Lung (tissue), 12 donors: ENCODE measurements around the gene TBC1D22B. TPM values are rescaled to one million over a fixed set of nuclear protein-coding genes. Genes with fewer than 3 reads are reported as not detected.

Source experiments
- ATAC-seq: fragments of 200-7000 bp; cut with Tn5 transposase; one replicate; pipeline ENCODE4 v1.9.1; 2020; ENCODE audit warnings: moderate number of reproducible peaks; ENCODE audit not compliant: insufficient read depth, low FRiP score
- DNase-seq, 3 donors: peaks; one replicate each; pipeline ENCODE4 v3.0.0-alpha.2; 2013 to 2017
- H3K27ac ChIP-seq, 2 donors: one replicate each; pipeline ENCODE4 v1.5.1; 2013; ENCODE audit warnings: mild to moderate bottlenecking in 2 of 2, moderate library complexity in 2 of 2, control low read depth in 1 of 2, inconsistent platforms in 1 of 2, low read depth in 1 of 2, low read length in 1 of 2
- H3K27me3 ChIP-seq, 3 donors: one replicate each; pipeline ENCODE4 v1.5.1; 2013; ENCODE audit warnings: low read length in 2 of 3; ENCODE audit not compliant: control insufficient read depth in 3 of 3, insufficient read depth in 3 of 3
- H3K36me3 ChIP-seq, 4 donors: one replicate each; pipeline ENCODE4 v1.5.1; 2013; ENCODE audit warnings: low read length in 4 of 4, mild to moderate bottlenecking in 1 of 4, moderate library complexity in 1 of 4; ENCODE audit not compliant: control insufficient read depth in 4 of 4, insufficient read depth in 4 of 4
- H3K4me1 ChIP-seq, 5 donors: one replicate each; pipeline ENCODE4 v1.5.1; 2013; ENCODE audit warnings: low read length in 5 of 5, mild to moderate bottlenecking in 2 of 5, moderate library complexity in 1 of 5; ENCODE audit not compliant: control insufficient read depth in 5 of 5, insufficient read depth in 5 of 5
- H3K4me3 ChIP-seq: one replicate; pipeline ENCODE4 v1.5.1; 2013; ENCODE audit warnings: mild to moderate bottlenecking, control low read depth, moderate library complexity
- H3K9ac ChIP-seq, 2 donors: one replicate each; pipeline ENCODE4 v1.5.1; 2013; ENCODE audit warnings: low read length in 2 of 2, control low read depth in 1 of 2; ENCODE audit not compliant: insufficient read depth in 1 of 2
- H3K9me3 ChIP-seq, 4 donors: one replicate each; pipeline ENCODE4 v1.5.1; 2013; ENCODE audit warnings: low read length in 3 of 4, mild to moderate bottlenecking in 1 of 4, moderate library complexity in 1 of 4; ENCODE audit not compliant: control insufficient read depth in 4 of 4, insufficient read depth in 3 of 4
- WGBS, 2 donors: extraction: QIAGEN DNeasy Blood & Tissue Kit; methylation state at CpG; one replicate each; pipeline ENCODE4 v1.1.7; 2013; 5-methylcytosine and 5-hydroxymethylcytosine counted together
- polyA plus RNA-seq, 2 donors: library from polyadenylated mRNA; stranded (reverse); fragments of 200-250 nt; gene quantifications; one replicate each; pipeline ENCODE4 v1.2.1, GENCODE V29; 2013
- total RNA-seq, 2 donors: library from RNA; depleted of rRNA in 1 of 2; stranded (reverse); fragments of >200 nt in 1 of 2; gene quantifications; one replicate each; pipeline ENCODE4 v1.2.1, GENCODE V29; 2014 to 2021
- TF ChIP-seq, protein P1 (sequence below): IDR thresholded peaks from 2 replicates; pipeline ENCODE4 v1.5.1; 2012; ENCODE audit warnings: mild to moderate bottlenecking; ENCODE audit errors: control extremely low read depth, extremely low read depth
- donor health status: control.
- donor health status: control.
- donor health status: Bipolar disorder and iron deficiency.
- donor health status: healthy.
- donor health status: DM: yes; HTN: yes; CAD: no.

TBC1D22B gene
- total and polyA plus RNA-seq, 4 donors: 6.8 to 9.7 (median 8.8) TPM

DNA sequence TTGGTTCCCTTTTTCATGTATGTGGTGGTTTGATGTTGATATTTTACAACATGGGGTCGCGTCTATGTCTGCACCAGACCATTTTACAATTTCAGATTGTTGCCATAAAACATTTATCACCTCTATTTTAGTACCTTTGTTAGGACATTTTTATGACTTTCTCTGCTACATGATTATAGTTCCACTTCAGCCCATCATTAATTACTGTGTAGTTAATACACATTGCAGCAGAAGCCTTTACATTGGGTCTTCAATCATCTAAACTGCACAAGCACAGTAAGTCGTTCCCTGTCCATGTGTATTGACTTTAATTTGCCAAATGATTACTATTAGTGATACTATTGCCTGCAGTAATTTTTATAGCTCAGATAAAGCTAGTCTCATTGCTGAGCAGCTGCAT lies 16.1 kb downstream of the TBC1D22B start:
- Histone ChIP-seq H3K9me3 (no peaks in the 10 kb centered on the region), H3K9ac (no peak overlapping the region), H3K36me3 (peaks cover 0 to 13% (median 4%) of the 10 kb centered on the region in 4 donors), H3K4me3 (no peak overlapping the region), H3K4me1 (peaks cover 0 to 4% (median 0%) of the 10 kb centered on the region in 5 donors), H3K27me3 (no peaks in the 10 kb centered on the region), H3K27ac (no peak overlapping the region)
- ATAC-seq: no peak
- WGBS, 2 donors: 54 to 60% methylated on average over 3 of the region's 3 CpGs
- no peak for DNase-seq
- TF ChIP-seq, protein P1, sequence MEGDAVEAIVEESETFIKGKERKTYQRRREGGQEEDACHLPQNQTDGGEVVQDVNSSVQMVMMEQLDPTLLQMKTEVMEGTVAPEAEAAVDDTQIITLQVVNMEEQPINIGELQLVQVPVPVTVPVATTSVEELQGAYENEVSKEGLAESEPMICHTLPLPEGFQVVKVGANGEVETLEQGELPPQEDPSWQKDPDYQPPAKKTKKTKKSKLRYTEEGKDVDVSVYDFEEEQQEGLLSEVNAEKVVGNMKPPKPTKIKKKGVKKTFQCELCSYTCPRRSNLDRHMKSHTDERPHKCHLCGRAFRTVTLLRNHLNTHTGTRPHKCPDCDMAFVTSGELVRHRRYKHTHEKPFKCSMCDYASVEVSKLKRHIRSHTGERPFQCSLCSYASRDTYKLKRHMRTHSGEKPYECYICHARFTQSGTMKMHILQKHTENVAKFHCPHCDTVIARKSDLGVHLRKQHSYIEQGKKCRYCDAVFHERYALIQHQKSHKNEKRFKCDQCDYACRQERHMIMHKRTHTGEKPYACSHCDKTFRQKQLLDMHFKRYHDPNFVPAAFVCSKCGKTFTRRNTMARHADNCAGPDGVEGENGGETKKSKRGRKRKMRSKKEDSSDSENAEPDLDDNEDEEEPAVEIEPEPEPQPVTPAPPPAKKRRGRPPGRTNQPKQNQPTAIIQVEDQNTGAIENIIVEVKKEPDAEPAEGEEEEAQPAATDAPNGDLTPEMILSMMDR: no peak

DNA sequence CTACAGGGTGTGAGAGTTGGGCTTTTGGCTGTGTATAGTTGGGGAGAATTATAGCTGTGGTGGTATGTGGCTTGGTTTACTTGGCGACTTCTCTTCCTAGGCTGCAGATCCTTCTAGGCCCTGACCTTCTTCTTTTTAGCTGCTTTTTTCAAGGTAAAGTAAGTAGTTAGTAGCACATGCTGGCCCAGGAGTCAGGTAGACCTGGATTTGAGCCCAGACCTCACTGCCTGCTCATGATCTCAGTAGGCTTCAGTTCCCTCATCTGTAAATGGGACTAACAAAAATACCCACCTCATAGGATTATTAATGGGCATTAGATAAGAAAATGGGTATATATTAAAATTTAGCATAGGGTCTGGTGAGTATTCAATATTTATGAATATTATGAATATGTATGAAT lies 17.8 kb downstream of the TBC1D22B start:
- no peak overlapping the region for H3K9ac ChIP-seq
- no peaks in the 10 kb centered on the region for H3K27me3 ChIP-seq
- peaks cover 0 to 8% (median 6%) of the 10 kb centered on the region in 4 donors for H3K36me3 ChIP-seq
- no peak for ATAC-seq
- peaks cover 0 to 10% (median 0%) of the 10 kb centered on the region in 5 donors for H3K4me1 ChIP-seq
- DNase-seq: no peak
- WGBS, 2 donors: 95 to 98% methylated on average over 1 of the region's 1 CpG
- H3K4me3 ChIP-seq: no peak overlapping the region
- no peak overlapping the region for H3K27ac ChIP-seq
- no peaks in the 10 kb centered on the region for H3K9me3 ChIP-seq
- TF ChIP-seq, protein P1: no peak

DNA sequence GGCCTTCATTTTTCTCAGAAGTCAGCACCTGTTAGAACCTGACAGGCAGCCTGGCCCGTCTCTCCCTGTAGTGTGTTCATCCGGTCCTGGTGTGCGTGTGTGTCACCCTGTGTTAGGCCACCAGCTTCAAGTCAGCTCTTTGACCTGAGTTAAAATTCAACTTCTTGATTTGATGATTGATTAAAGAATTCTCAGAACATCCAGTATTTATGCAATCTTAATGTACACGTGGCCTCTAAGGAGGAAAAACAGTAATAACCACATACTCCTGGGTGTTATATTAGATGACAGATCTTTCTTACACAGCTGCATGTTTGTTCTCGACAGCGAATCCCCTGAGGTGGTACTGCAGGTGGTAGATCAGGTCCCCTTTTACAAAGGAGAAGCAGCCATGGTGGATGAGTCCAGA lies 19.4 kb downstream of the TBC1D22B start:
- TF ChIP-seq, protein P1: no peak
- H3K27ac ChIP-seq: no peak overlapping the region
- no peak overlapping the region for H3K9ac ChIP-seq
- H3K4me3 ChIP-seq: no peak overlapping the region
- H3K27me3 ChIP-seq: no peaks in the 10 kb centered on the region
- H3K9me3 ChIP-seq: no peaks in the 10 kb centered on the region
- H3K36me3 ChIP-seq: peaks cover 0 to 11% (median 1%) of the 10 kb centered on the region in 4 donors
- ATAC-seq (no peak), DNase-seq (no peak)
- peaks cover 0 to 10% (median 0%) of the 10 kb centered on the region in 5 donors for H3K4me1 ChIP-seq
- WGBS, 2 donors: 44 to 78% methylated on average over 6 of the region's 6 CpGs
